A549 (cell line): ENCODE results near the gene ADAM8. TPM values are rescaled to one million over a fixed set of nuclear protein-coding genes. Genes with fewer than 3 reads are reported as not detected.
A peak's percentile ranks its signal among the peaks of the same experiment; 100 is the strongest.

Experiments used
- ATAC-seq, 2 experiments: fragments of 200-7000 bp in 1 of 2; fragments of >200 bp in 1 of 2; cut with Nextera tagmentation in 1 of 2; cut with Tn5 transposase in 1 of 2; 3 replicates each; pipeline versions ENCODE4 v1.8.0 to v1.9.1; 2018 to 2020; ENCODE audit warnings: mild to moderate bottlenecking in 1 of 2, moderate library complexity in 1 of 2
- CTCF ChIA-PET: fragments of 300-600 bp; sonication (Branson Sonifier 250); formaldehyde crosslinking; extraction: SDS; loops from one replicate; lab custom pipeline; 2021; ENCODE audit warnings: antibody characterized with exemption, inconsistent platforms; lab: Yijun Ruan, JAX
- POLR2A ChIA-PET: fragments of 350-600 bp; formaldehyde crosslinking; extraction: SDS; loops from one replicate; lab custom pipeline; 2021; ENCODE audit warnings: antibody characterized with exemption, inconsistent platforms; lab: Yijun Ruan, JAX
- DNase-seq, 2 experiments: peaks; one replicate each; pipeline versions ENCODE4 v3.0.0 to v3.0.0-alpha.2; 2011 to 2016; ENCODE audit warnings: low read depth in 1 of 2, low spot score in 1 of 2
- FAIRE-seq: peaks from 2 replicates; lab custom pipeline; 2011; peaks lifted over from hg19 to GRCh38; lab: Jason Lieb, UNC
- H3K27ac ChIP-seq, 2 experiments: fragments of >200 bp; sonication (Bioruptor Twin); formaldehyde crosslinking; 3 replicates each; pipeline ENCODE4 v1.5.1; 2016 to 2017
- H3K4me1 ChIP-seq: fragments of >200 bp; sonication (Bioruptor Twin); formaldehyde crosslinking; 3 replicates; pipeline ENCODE4 v1.6.1; 2016
- H3K4me2 ChIP-seq: fragments of >200 bp; sonication (Bioruptor Twin); formaldehyde crosslinking; 3 replicates; pipeline ENCODE4 v1.6.1; 2016
- H3K4me3 ChIP-seq: fragments of >200 bp; sonication (Bioruptor Twin); formaldehyde crosslinking; 3 replicates; pipeline ENCODE4 v1.5.1; 2016
- H3K9me3 ChIP-seq: fragments of >200 bp; sonication (Bioruptor Twin); formaldehyde crosslinking; 3 replicates; pipeline ENCODE4 v1.6.1; 2016
- ATOH8 ChIP-seq: fragments of 250-450 bp; sonication (Bioruptor Pico); IDR thresholded peaks from 2 replicates; pipeline ENCODE4 v1.5.0; 2020; ENCODE audit warnings: low read depth, mild to moderate bottlenecking, moderate library complexity
- CHD2 ChIP-seq: fragments of 150-350 bp; IDR thresholded peaks from 2 replicates; pipeline ENCODE4 v1.6.1; 2014; ENCODE audit warnings: low read length; ENCODE audit not compliant: partially characterized antibody
- CHD4 ChIP-seq: fragments of 200-600 bp; sonication (generic); IDR thresholded peaks from 2 replicates; pipeline ENCODE4 v1.6.1; 2016; ENCODE audit warnings: antibody characterized with exemption, mild to moderate bottlenecking, borderline replicate concordance
- CTCF ChIP-seq: fragments of >200 bp; sonication (Bioruptor Twin); formaldehyde crosslinking; IDR thresholded peaks from 3 replicates; pipeline ENCODE4 v1.5.1; 2016
- EHF ChIP-seq: fragments of 250-450 bp; sonication (Bioruptor Pico); IDR thresholded peaks from 2 replicates; pipeline ENCODE4 v1.5.0; 2020; ENCODE audit warnings: mild to moderate bottlenecking
- ELK1 ChIP-seq: fragments of 150-350 bp; IDR thresholded peaks from 2 replicates; pipeline ENCODE4 v1.6.1; 2014; ENCODE audit warnings: low read depth, mild to moderate bottlenecking, low read length
- FOXS1 ChIP-seq: fragments of 250-450 bp; sonication (Bioruptor Pico); IDR thresholded peaks from 2 replicates; pipeline ENCODE4 v1.5.0; 2020; ENCODE audit warnings: mild to moderate bottlenecking, moderate library complexity
- GATA3 ChIP-seq: IDR thresholded peaks from 2 replicates; pipeline ENCODE4 v1.6.1; 2012; ENCODE audit warnings: borderline replicate concordance
- HDAC2 ChIP-seq: fragments of 200-600 bp; sonication (generic); IDR thresholded peaks from 2 replicates; pipeline ENCODE4 v1.6.1; 2016
- HOXA7 ChIP-seq: fragments of 250-450 bp; sonication (Bioruptor Pico); IDR thresholded peaks from 2 replicates; pipeline ENCODE4 v1.5.0; 2020; ENCODE audit warnings: mild to moderate bottlenecking, moderate library complexity
- HOXB5 ChIP-seq: fragments of 250-450 bp; sonication (Bioruptor Pico); IDR thresholded peaks from 2 replicates; pipeline ENCODE4 v1.5.0; 2020; ENCODE audit warnings: mild to moderate bottlenecking, moderate library complexity
- JUN ChIP-seq, 2 experiments: fragments of >200 bp; sonication (Bioruptor Twin); formaldehyde crosslinking; IDR thresholded peaks; 2 replicates in 1 of 2; 3 replicates in 1 of 2; pipeline ENCODE4 v1.6.1; 2016 to 2017
- JUNB ChIP-seq: fragments of >200 bp; sonication (Bioruptor Twin); formaldehyde crosslinking; IDR thresholded peaks from 2 replicates; pipeline ENCODE4 v1.6.1; 2016
- KDM1A ChIP-seq: fragments of 200-600 bp; sonication (generic); IDR thresholded peaks from 2 replicates; pipeline ENCODE4 v1.6.1; 2016; ENCODE audit warnings: low read depth, mild to moderate bottlenecking
- KDM5A ChIP-seq: fragments of 200-600 bp; sonication (generic); IDR thresholded peaks from 2 replicates; pipeline ENCODE4 v1.6.1; 2016; ENCODE audit warnings: antibody characterized with exemption, mild to moderate bottlenecking
- MAFK ChIP-seq: fragments of 450-650 bp; IDR thresholded peaks from 2 replicates; pipeline ENCODE4 v1.6.1; 2014; ENCODE audit not compliant: partially characterized antibody
- MAX ChIP-seq: IDR thresholded peaks from 2 replicates; pipeline ENCODE4 v1.6.1; 2012
- NPAS2 ChIP-seq: fragments of 250-450 bp; sonication (Bioruptor Pico); IDR thresholded peaks from 2 replicates; pipeline ENCODE4 v1.8.0; 2022; ENCODE audit warnings: mild to moderate bottlenecking, moderate library complexity, borderline replicate concordance
- NR3C1 ChIP-seq: fragments of >200 bp; sonication (Bioruptor Twin); formaldehyde crosslinking; IDR thresholded peaks from 3 replicates; pipeline ENCODE4 v1.6.1; 2017
- RAD21 ChIP-seq, 2 experiments: fragments of >200 bp in 1 of 2; sonication (Bioruptor Twin) in 1 of 2; formaldehyde crosslinking in 1 of 2; IDR thresholded peaks in 1 of 2; conservative IDR thresholded peaks in 1 of 2; 2 replicates in 1 of 2; 3 replicates in 1 of 2; pipeline ENCODE4 v1.6.1; 2012 to 2018; ENCODE audit warnings: inconsistent platforms in 1 of 2
- RARB ChIP-seq: fragments of 250-450 bp; sonication (Bioruptor Pico); IDR thresholded peaks from 2 replicates; pipeline ENCODE4 v1.8.0; 2021; ENCODE audit warnings: mild to moderate bottlenecking, moderate library complexity
- SMC3 ChIP-seq: fragments of >200 bp; sonication (Bioruptor Twin); formaldehyde crosslinking; IDR thresholded peaks from 3 replicates; pipeline ENCODE4 v1.6.1; 2018; ENCODE audit warnings: inconsistent platforms
- SREBF2 ChIP-seq: fragments of 450-650 bp; IDR thresholded peaks from 2 replicates; pipeline ENCODE4 v1.6.1; 2014; ENCODE audit warnings: mild to moderate bottlenecking, moderate library complexity
- TFCP2L1 ChIP-seq: fragments of 250-450 bp; sonication (Bioruptor Pico); IDR thresholded peaks from 2 replicates; pipeline ENCODE4 v1.5.0; 2021; ENCODE audit warnings: mild to moderate bottlenecking
- TP53 ChIP-seq: fragments of 250-450 bp; sonication (Bioruptor Pico); IDR thresholded peaks from 2 replicates; pipeline ENCODE4 v1.5.0; 2021; ENCODE audit warnings: mild to moderate bottlenecking, moderate library complexity
- ZFP36 ChIP-seq: fragments of 450-650 bp; IDR thresholded peaks from 2 replicates; pipeline ENCODE4 v1.6.1; 2014; ENCODE audit warnings: borderline replicate concordance; ENCODE audit not compliant: partially characterized antibody
- ZNF302 ChIP-seq: fragments of 250-450 bp; sonication (Bioruptor Pico); IDR thresholded peaks from 2 replicates; pipeline ENCODE4 v1.9.0; 2021; ENCODE audit warnings: inconsistent platforms, mild to moderate bottlenecking, moderate library complexity
- WGBS: methylation state at CpG from one replicate; pipeline ENCODE4 v1.1.6; 2017; ENCODE audit errors: missing lambda C conversion rate; 5-methylcytosine and 5-hydroxymethylcytosine counted together
- polyA plus RNA-seq, 4 experiments: library from polyadenylated mRNA; depleted of rRNA in 3 of 4; stranded (reverse); fragments of >200 nt; fragmentation: RNase III in 1 of 4; extraction: RNeasy Plus Mini Kit Qiagen cat#74134 plus additional on column Dnase treatment in 1 of 4; gene quantifications; 2 replicates in 3 of 4; 3 replicates in 1 of 4; pipeline ENCODE4 v1.2.3, GENCODE V29; 2011 to 2017
- TF ChIP-seq, protein P1 (sequence below): fragments of >200 bp; sonication (Bioruptor Twin); formaldehyde crosslinking; IDR thresholded peaks from 3 replicates; pipeline ENCODE4 v1.6.1; 2016

The ADAM8 gene
- polyA plus RNA-seq, 2 of the 4 experiments (the other 2 are of a cell fraction) = 1.4 to 4.1 TPM

DNA sequence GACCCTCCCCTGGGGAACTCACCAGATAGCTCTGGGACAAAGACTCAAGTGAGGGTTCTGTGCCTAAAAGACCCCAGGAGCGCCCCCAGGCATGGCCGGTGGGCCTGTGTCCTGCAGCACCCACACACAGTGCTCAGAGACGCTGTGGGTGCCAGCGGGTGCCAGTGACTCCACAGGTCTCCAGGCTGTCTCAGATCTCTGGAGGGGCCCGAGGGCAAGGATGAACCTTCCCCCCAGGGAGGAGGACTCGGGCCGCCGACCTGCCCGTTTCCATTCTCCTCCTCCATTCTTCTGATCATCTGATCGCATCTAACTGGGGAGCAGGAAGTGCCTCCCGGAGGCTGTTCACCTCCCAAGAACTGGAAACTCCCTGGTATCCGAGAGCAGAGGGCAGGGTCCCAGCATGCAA lies 980 bp downstream of the ADAM8 start:
- no peak for DNase-seq
- Histone ChIP-seq H3K27ac (no peak overlapping the region), H3K9me3 (no peaks in the 10 kb centered on the region), H3K4me1 (peaks cover 4% of the 10 kb centered on the region; the same call in 1 of the 3 replicates), H3K4me2 (no peak overlapping the region), H3K4me3 (no peak overlapping the region)
- TF ChIP-seq CHD2 (no peak), HDAC2 (no peak), ATOH8 (no peak), HOXB5 (CRISPR knock-in tag) (no peak), NR3C1 (no peak), TP53 (CRISPR knock-in tag) (no peak), KDM5A (no peak), TFCP2L1 (CRISPR knock-in tag) (no peak), KDM1A (no peak), ZNF302 (CRISPR knock-in tag) (no peak), ZFP36 (no peak), MAX (no peak), NPAS2 (no peak), JUN (IDR thresholded peaks at IDR 0.05) (no peak), HOXA7 (no peak), ELK1 (no peak), CTCF (no peak), FOXS1 (CRISPR knock-in tag) (no peak)
- TF ChIP-seq, protein P1, sequence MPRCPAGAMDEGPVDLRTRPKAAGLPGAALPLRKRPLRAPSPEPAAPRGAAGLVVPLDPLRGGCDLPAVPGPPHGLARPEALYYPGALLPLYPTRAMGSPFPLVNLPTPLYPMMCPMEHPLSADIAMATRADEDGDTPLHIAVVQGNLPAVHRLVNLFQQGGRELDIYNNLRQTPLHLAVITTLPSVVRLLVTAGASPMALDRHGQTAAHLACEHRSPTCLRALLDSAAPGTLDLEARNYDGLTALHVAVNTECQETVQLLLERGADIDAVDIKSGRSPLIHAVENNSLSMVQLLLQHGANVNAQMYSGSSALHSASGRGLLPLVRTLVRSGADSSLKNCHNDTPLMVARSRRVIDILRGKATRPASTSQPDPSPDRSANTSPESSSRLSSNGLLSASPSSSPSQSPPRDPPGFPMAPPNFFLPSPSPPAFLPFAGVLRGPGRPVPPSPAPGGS = no peak
- ChIA-PET POLR2A (no interaction called here), CTCF (interaction anchor here (1.1 to 4.3 kb wide), 5 partner anchors 8 to 132 kb away, joined by 4 to 21 read pairs (median 6); no protein-coding TSS in a partner anchor)
- ATAC-seq = peak in 1 of 2 experiments; percentile 7; a peak in 2 of 6 replicates
- WGBS = 62% methylated on average over 12 of the region's 12 CpGs
- FAIRE-seq = no peak

- Histone ChIP-seq H3K4me1 (peaks cover 4% of the 10 kb centered on the region; the same call in 1 of the 3 replicates), H3K27ac (no peak overlapping the region), H3K4me3 (no peak overlapping the region), H3K4me2 (no peak overlapping the region), H3K9me3 (no peaks in the 10 kb centered on the region)
- POLR2A ChIA-PET = no interaction called here
- no peak for FAIRE-seq
- ATAC-seq = peak in 1 of 2 experiments; percentile 49; a peak in 3 of 6 replicates
- CTCF ChIA-PET = interaction anchor here (1.0 to 4.3 kb wide), 6 partner anchors 9 to 131 kb away, joined by 3 to 21 read pairs (median 5); no protein-coding TSS in a partner anchor
- no peak for TF ChIP-seq JUNB
- no peak for TF ChIP-seq ATOH8
- no peak for TF ChIP-seq SREBF2
- no peak for TF ChIP-seq MAX
- no peak for TF ChIP-seq CTCF
- TF ChIP-seq KDM5A = no peak
- no peak for TF ChIP-seq CHD4
- no peak for TF ChIP-seq NR3C1
- TF ChIP-seq TP53 (CRISPR knock-in tag) = no peak
- TF ChIP-seq EHF (CRISPR knock-in tag) = no peak
- no peak for TF ChIP-seq GATA3
- no peak for TF ChIP-seq RAD21 (conservative IDR thresholded peaks at IDR 0.05 in 1 of 2, IDR thresholded peaks at IDR 0.05 in 1 of 2)
- TF ChIP-seq RARB (CRISPR knock-in tag) = no peak
- TF ChIP-seq SMC3 = no peak
- TF ChIP-seq MAFK = no peak
- DNase-seq = no peak
- 72% methylated on average over 21 of the region's 26 CpGs for WGBS
Observed at GRCh38 chr10:133274751-133275683, 1.7 kb downstream of the ADAM8 start.
